Adipose tissue (tissue), 3 donors: ENCODE data around the gene NPIPA1. TPM values are rescaled to one million over a fixed set of nuclear protein-coding genes. Genes with fewer than 3 reads are reported as not detected.
"Not testable (repeated sequence)": the region's sequence is repeated elsewhere in the genome, so short reads cannot be mapped to it uniquely, and the experiment has no call there.

Experiments
- H3K27ac ChIP-seq: one replicate; pipeline ENCODE4 v1.5.1; 2013; ENCODE audit warnings: low read depth, low read length
- WGBS, 3 donors: extraction: QIAGEN DNeasy Blood & Tissue Kit; methylation state at CpG; one replicate each; pipeline ENCODE4 v1.1.7; 2013; 5-methylcytosine and 5-hydroxymethylcytosine counted together
- polyA plus RNA-seq, 3 donors: library from polyadenylated mRNA; stranded (reverse); fragments of 200-250 nt; gene quantifications; one replicate each; pipeline ENCODE4 v1.2.3, GENCODE V29; 2013
- donor health status: healthy with polysubstance abuse.
- donor health status: Bipolar disorder and iron deficiency.
- donor health status: healthy.

NPIPA1 gene
- 10 to 100 TPM; 49.2 to 81.8 (median 68.7) TPM for polyA plus RNA-seq

- no CpG with 5 or more reads among the region's 4 CpGs for WGBS, 3 donors
- not testable (repeated sequence) for H3K27ac ChIP-seq
Observed at GRCh38 chr16:14937143-14937542, at the start of gene NPIPA1. Gene NPIPA1, plus strand, starts transcription at chr16:14937443. Its CDS starts 0 bp downstream, at chr16:14937443.

- H3K27ac ChIP-seq, result not testable (repeated sequence)
- WGBS, 3 donors, result 55 to 93% (median 93%) methylated on average over 4 of the region's 6 CpGs
Observed at GRCh38 chr16:14892111-14892510, 45.1 kb upstream of the NPIPA1 start.

GRCh38 chr16:14895382-14895781, 41.9 kb upstream of the NPIPA1 start:
- not testable (repeated sequence) for H3K27ac ChIP-seq
- 87 to 93% (median 88%) methylated on average over 10 of the region's 14 CpGs for WGBS, 3 donors

GRCh38 chr16:14896023-14896422, 41.2 kb upstream of the NPIPA1 start:
- H3K27ac ChIP-seq, result not testable (repeated sequence)
- 82 to 87% (median 86%) methylated on average over 7 to 8 of the region's 9 CpGs for WGBS, 3 donors

GRCh38 chr16:14897006-14897664, 40.1 kb upstream of the NPIPA1 start:
- H3K27ac ChIP-seq, result not testable (repeated sequence)
- WGBS, 3 donors, result 81 to 98% (median 91%) methylated on average over 2 of the region's 12 CpGs

- 93 to 97% (median 96%) methylated on average over 4 of the region's 4 CpGs for WGBS, 3 donors
Observed at GRCh38 chr16:14898162-14898561, 39.1 kb upstream of the NPIPA1 start.

GRCh38 chr16:14903191-14903957, 33.9 kb upstream of the NPIPA1 start:
- WGBS, 3 donors, result 68 to 81% (median 70%) methylated on average over 5 of the region's 8 CpGs
- H3K27ac ChIP-seq, result not testable (repeated sequence)

More at GRCh38 chr16:14898162-14898561, 39.1 kb upstream of the NPIPA1 start:
- H3K27ac ChIP-seq, result not testable (repeated sequence)

GRCh38 chr16:14909744-14910143, 27.5 kb upstream of the NPIPA1 start:
- WGBS, 3 donors, result no CpG with 5 or more reads among the region's 4 CpGs
- not testable (repeated sequence) for H3K27ac ChIP-seq

GRCh38 chr16:14910833-14911629, 26.2 kb upstream of the NPIPA1 start:
- WGBS, 3 donors, result no CpG with 5 or more reads among the region's 85 CpGs

GRCh38 chr16:14911954-14912353, 25.3 kb upstream of the NPIPA1 start:
- not testable (repeated sequence) for H3K27ac ChIP-seq
- 0 to 1% (median 1%) methylated on average over 16 to 20 of the region's 33 CpGs for WGBS, 3 donors

More at GRCh38 chr16:14910833-14911629, 26.2 kb upstream of the NPIPA1 start:
- H3K27ac ChIP-seq, result not testable (repeated sequence)

- WGBS, 3 donors, result 26 to 100% (median 79%) methylated on average over 1 to 2 of the region's 11 CpGs
- H3K27ac ChIP-seq, result not testable (repeated sequence)
Observed at GRCh38 chr16:14912588-14912987, 24.7 kb upstream of the NPIPA1 start.

GRCh38 chr16:14918504-14918903, 18.7 kb upstream of the NPIPA1 start:
- WGBS, 3 donors, result 69 to 82% (median 79%) methylated on average over 5 to 10 of the region's 21 CpGs

GRCh38 chr16:14919837-14920600, 17.2 kb upstream of the NPIPA1 start:
- not testable (repeated sequence) for H3K27ac ChIP-seq
- whole genome bisulfite sequencing, 3 donors, result 64 to 83% (median 68%) methylated on average over 22 to 29 of the region's 41 CpGs

More at GRCh38 chr16:14918504-14918903, 18.7 kb upstream of the NPIPA1 start:
- H3K27ac ChIP-seq, result not testable (repeated sequence)

GRCh38 chr16:14922285-14922684, 15.0 kb upstream of the NPIPA1 start:
- WGBS, 3 donors, result 95 to 100% (median 97%) methylated on average over 1 to 11 of the region's 27 CpGs
- H3K27ac ChIP-seq, result not testable (repeated sequence)

- not testable (repeated sequence) for H3K27ac ChIP-seq
- 83 to 98% (median 88%) methylated on average over 7 to 8 of the region's 16 CpGs for whole genome bisulfite sequencing, 3 donors
Observed at GRCh38 chr16:14922968-14923367, 14.3 kb upstream of the NPIPA1 start.

- WGBS, 3 donors, result 73 to 90% (median 87%) methylated on average over 6 to 13 of the region's 31 CpGs
- not testable (repeated sequence) for H3K27ac ChIP-seq
Observed at GRCh38 chr16:14923394-14924088, 13.7 kb upstream of the NPIPA1 start.

GRCh38 chr16:14924359-14924758, 12.9 kb upstream of the NPIPA1 start:
- not testable (repeated sequence) for H3K27ac ChIP-seq
- 89 to 100% methylated on average over 4 to 6 of the region's 17 CpGs; no CpG with 5 or more reads in 1 of the 3 donors for WGBS, 3 donors
